ENCODE measurements around the gene KRT79. TPM values are rescaled to one million over a fixed set of nuclear protein-coding genes. Genes with fewer than 3 reads are reported as not detected.

The KRT79 gene
- total and polyA plus RNA-seq, 2 of the 8 experiments (the other 6 are each of a cell fraction or from before 2014, with no cell fraction given): not detected

DNA sequence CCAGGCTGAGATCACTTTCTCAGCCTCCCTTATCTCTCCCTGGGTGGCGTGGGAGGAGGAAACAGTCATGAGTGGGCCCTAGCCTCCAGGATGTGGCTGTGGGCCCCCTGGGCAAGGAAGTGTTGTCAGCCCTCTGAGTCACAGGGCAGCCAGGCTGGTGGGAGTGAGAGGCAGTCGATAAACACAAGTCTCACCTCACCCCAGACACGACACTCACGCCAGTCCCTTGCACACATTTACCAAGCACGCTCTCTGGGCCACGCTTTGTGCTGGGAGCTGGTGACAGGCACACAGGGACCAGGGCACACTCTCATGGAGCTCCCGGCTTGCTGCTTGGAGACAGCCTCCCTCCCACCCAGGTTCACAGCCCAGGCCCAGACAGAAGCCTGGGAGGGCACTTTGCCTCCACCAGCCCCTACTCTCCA, 1.9 kb upstream of the KRT79 start (continued):
- TF ChIP-seq, protein P1, sequence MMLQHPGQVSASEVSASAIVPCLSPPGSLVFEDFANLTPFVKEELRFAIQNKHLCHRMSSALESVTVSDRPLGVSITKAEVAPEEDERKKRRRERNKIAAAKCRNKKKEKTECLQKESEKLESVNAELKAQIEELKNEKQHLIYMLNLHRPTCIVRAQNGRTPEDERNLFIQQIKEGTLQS (IDR thresholded peaks at IDR 0.05; ENCODE audit: insufficient read depth, low read depth, low read length): no peak
- no peak for TF ChIP-seq SRF (IDR thresholded peaks at IDR 0.05; ENCODE audit: low read depth, low read length)
- no peak for TF ChIP-seq RAD21 (IDR thresholded peaks at IDR 0.05 in 1 of 2, conservative IDR thresholded peaks at IDR 0.05 in 1 of 2; ENCODE audit: low read depth in 2 of 2, low read length in 2 of 2)
- TF ChIP-seq BACH1 (IDR thresholded peaks at IDR 0.05; ENCODE audit: low read length): no peak
- TF ChIP-seq CBX8 (IDR thresholded peaks at IDR 0.05; ENCODE audit: borderline replicate concordance, low read depth, low read length): no peak

All from H1 (cell line).